Measurements from ENCODE around the gene MIF4GD.

DNA sequence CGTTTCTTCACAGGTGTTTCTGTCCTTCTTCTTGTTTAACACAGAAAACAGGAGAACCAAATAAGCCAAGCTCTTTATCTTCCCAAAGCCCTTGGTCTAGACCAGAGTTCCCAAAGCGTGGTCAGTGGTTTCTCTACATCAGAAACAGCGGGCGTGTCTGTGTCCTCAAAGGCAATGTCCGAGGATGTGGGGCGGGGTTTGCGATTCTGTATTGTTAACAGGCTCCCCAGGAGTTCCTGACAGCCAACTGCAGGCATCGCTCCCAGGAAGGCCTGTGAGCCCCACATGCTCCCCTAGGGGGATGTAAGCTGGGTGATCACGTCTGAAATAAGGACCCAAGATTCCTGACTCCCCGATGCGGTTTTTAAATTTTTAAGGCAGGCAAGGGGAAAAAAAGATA, 46.6 kb upstream of the MIF4GD start:
- TF ChIP-seq, protein P1, sequence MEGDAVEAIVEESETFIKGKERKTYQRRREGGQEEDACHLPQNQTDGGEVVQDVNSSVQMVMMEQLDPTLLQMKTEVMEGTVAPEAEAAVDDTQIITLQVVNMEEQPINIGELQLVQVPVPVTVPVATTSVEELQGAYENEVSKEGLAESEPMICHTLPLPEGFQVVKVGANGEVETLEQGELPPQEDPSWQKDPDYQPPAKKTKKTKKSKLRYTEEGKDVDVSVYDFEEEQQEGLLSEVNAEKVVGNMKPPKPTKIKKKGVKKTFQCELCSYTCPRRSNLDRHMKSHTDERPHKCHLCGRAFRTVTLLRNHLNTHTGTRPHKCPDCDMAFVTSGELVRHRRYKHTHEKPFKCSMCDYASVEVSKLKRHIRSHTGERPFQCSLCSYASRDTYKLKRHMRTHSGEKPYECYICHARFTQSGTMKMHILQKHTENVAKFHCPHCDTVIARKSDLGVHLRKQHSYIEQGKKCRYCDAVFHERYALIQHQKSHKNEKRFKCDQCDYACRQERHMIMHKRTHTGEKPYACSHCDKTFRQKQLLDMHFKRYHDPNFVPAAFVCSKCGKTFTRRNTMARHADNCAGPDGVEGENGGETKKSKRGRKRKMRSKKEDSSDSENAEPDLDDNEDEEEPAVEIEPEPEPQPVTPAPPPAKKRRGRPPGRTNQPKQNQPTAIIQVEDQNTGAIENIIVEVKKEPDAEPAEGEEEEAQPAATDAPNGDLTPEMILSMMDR (IDR thresholded peaks at IDR 0.05) = no peak
- no peak for TF ChIP-seq POLR2AphosphoS5 (IDR thresholded peaks at IDR 0.05)
- TF ChIP-seq POLR2A (IDR thresholded peaks at IDR 0.05) = no peak

All from breast epithelium (tissue), 3 donors.